Sigmoid colon (tissue), 7 donors: Measurements from ENCODE around the gene ALPP. TPM values are rescaled to one million over a fixed set of nuclear protein-coding genes. Genes with fewer than 3 reads are reported as not detected.

Experiments used
- DNase-seq: peaks from one replicate; pipeline ENCODE4 v3.0.0-alpha.2; 2019
- H3K27ac ChIP-seq, 4 donors: fragments of 200-600 bp; sonication (generic); one replicate each; pipeline ENCODE4 v1.5.1; 2016 to 2019; ENCODE audit warnings: mild to moderate bottlenecking in 1 of 4
- H3K27me3 ChIP-seq, 3 donors: fragments of 200-600 bp; sonication (generic); one replicate each; pipeline ENCODE4 v1.5.1; 2019; ENCODE audit warnings: mild to moderate bottlenecking in 1 of 3
- H3K36me3 ChIP-seq, 4 donors: fragments of 200-600 bp; sonication (generic); one replicate each; pipeline ENCODE4 v1.5.1; 2016 to 2019
- H3K4me1 ChIP-seq, 4 donors: fragments of 200-600 bp; sonication (generic); one replicate each; pipeline ENCODE4 v1.5.1; 2017 to 2019
- H3K4me3 ChIP-seq, 4 donors: fragments of 200-600 bp; sonication (generic); one replicate each; pipeline ENCODE4 v1.5.1; 2017 to 2019; ENCODE audit warnings: mild to moderate bottlenecking in 2 of 4, moderate library complexity in 1 of 4
- H3K9me3 ChIP-seq, 4 donors: fragments of 200-600 bp in 3 of 4; sonication (generic) in 3 of 4; one replicate each; pipeline versions ENCODE4 v1.5.1 to v1.6.1; 2013 to 2019
- EP300 ChIP-seq, 4 donors: sonication (generic); formaldehyde crosslinking; IDR thresholded peaks; one replicate each; pipeline ENCODE4 v1.6.1; 2017; ENCODE audit warnings: antibody characterized with exemption in 4 of 4
- POLR2A ChIP-seq, 2 donors: fragments of 450-650 bp; IDR thresholded peaks; one replicate each; pipeline ENCODE4 v1.6.1; 2016; ENCODE audit warnings: antibody characterized with exemption in 2 of 2, mild to moderate bottlenecking in 2 of 2, moderate library complexity in 2 of 2
- POLR2AphosphoS5 ChIP-seq, 4 donors: sonication (generic); formaldehyde crosslinking; IDR thresholded peaks; one replicate each; pipeline ENCODE4 v1.6.1; 2017; ENCODE audit warnings: antibody characterized with exemption in 4 of 4
- WGBS, 2 donors: extraction: QIAGEN DNeasy Blood & Tissue Kit; methylation state at CpG; one replicate each; pipeline ENCODE4 v1.1.7; 2013; 5-methylcytosine and 5-hydroxymethylcytosine counted together
- intact Hi-C: fragments of 100-400 bp; cut with DNase I; formaldehyde crosslinking; loops from one replicate; pipeline ENCODE4 v1.15.1; 2023
- polyA plus RNA-seq, 3 donors: library from polyadenylated mRNA; stranded (reverse); fragments of 200-250 nt; gene quantifications; one replicate each; pipeline ENCODE4 v1.2.3, GENCODE V29; 2013
- small RNA-seq, 3 donors: library from RNA; depleted of rRNA; stranded (forward); fragments of <200 nt; gene quantifications; one replicate each; pipeline ENCODE3, GENCODE V24; 2016
- total RNA-seq, 4 donors: library from RNA; depleted of rRNA; stranded (reverse); fragments of >200 nt; gene quantifications; one replicate each; pipeline ENCODE4 v1.1.0, GENCODE V29; 2016
- TF ChIP-seq, protein P1 (sequence below), 4 experiments: fragments of 450-650 bp in 3 of 4; fragments of 200-600 bp in 1 of 4; IDR thresholded peaks; one replicate each; pipeline ENCODE4 v1.5.1; 2016 to 2019; ENCODE audit warnings: antibody characterized with exemption in 4 of 4, mild to moderate bottlenecking in 3 of 4, moderate library complexity in 2 of 4
- donor health status: healthy with polysubstance abuse.
- donor health status: Bipolar disorder and iron deficiency.
- donor health status: healthy.

ALPP gene
- total and polyA plus RNA-seq, 7 donors = 0.03 TPM; not detected in 6

DNA sequence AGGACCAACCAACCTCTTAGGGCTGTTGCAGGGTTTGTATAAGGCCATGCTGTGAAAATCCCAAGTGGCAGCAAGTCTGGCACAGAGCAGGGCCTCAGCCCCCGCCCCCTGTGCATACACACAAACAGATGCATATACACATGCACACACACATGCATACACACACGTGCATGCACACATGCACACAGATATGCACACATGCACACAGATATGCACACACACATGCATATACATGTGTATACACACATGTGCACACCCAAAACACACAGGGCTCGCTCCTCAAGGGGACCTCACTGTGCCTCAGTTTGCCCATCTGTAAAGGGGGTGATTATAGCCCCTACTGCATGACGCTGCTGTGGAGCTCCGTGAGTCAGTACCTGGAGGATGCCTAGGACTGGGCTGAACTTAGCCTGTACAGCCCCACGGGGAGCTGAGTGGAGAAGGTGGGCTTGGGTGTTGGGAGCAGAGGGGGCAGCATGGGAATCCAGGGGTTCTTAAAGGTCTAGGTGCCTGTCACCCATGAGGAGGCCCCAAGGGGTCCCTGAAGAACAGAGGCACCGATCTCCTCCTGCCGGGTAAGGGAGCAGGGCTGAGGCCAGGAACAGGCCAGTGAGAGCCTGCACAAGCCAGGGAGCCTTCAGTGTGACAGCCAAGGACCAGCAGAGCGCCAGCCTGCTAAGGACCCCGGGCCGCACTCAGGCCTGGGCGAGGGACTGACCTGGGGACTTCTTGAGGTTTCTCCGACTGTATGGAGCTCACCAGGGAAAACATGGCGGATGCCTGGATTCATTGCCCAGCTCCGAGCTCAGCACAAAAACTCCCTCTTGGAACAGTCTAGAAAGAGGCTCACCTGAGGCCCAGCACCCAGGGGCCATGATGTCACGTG is 53.4 kb downstream of the ALPP start:
- DNase-seq = no peak
- 83 to 88% methylated on average over 16 of the region's 16 CpGs for WGBS, 2 donors
- Histone ChIP-seq H3K4me3 (no peak overlapping the region), H3K27me3 (no peaks in the 10 kb centered on the region), H3K4me1 (no peaks in the 10 kb centered on the region), H3K27ac (no peak overlapping the region), H3K36me3 (no peaks in the 10 kb centered on the region), H3K9me3 (no peaks in the 10 kb centered on the region)
- no peak for TF ChIP-seq EP300 (IDR thresholded peaks at IDR 0.05)
- TF ChIP-seq POLR2A (IDR thresholded peaks at IDR 0.05) = no peak
- TF ChIP-seq, protein P1, sequence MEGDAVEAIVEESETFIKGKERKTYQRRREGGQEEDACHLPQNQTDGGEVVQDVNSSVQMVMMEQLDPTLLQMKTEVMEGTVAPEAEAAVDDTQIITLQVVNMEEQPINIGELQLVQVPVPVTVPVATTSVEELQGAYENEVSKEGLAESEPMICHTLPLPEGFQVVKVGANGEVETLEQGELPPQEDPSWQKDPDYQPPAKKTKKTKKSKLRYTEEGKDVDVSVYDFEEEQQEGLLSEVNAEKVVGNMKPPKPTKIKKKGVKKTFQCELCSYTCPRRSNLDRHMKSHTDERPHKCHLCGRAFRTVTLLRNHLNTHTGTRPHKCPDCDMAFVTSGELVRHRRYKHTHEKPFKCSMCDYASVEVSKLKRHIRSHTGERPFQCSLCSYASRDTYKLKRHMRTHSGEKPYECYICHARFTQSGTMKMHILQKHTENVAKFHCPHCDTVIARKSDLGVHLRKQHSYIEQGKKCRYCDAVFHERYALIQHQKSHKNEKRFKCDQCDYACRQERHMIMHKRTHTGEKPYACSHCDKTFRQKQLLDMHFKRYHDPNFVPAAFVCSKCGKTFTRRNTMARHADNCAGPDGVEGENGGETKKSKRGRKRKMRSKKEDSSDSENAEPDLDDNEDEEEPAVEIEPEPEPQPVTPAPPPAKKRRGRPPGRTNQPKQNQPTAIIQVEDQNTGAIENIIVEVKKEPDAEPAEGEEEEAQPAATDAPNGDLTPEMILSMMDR (IDR thresholded peaks at IDR 0.05) = no peak
- TF ChIP-seq POLR2AphosphoS5 (IDR thresholded peaks at IDR 0.05) = no peak
- intact Hi-C loops = no loop called here

Small RNA genes lying within 50 kb of the gene (small RNA-seq; reads per million reads assigned to genes)
- 0 reads per million in 3 donors for gene AC068134.3
- 0 reads per million in 3 donors for gene AC068134.4

Other genes starting within 250 kb of the ALPP start
- gene ALPG, start 28.1 kb downstream of the ALPP start, total RNA-seq = not detected
- under 1 TPM in 1 of 3 donors, not detected in 2; 0.10 TPM for gene ALPG, start 28.1 kb downstream of the ALPP start, polyA plus RNA-seq
- gene ALPI, start 77.4 kb downstream of the ALPP start, total RNA-seq = not detected
- gene ALPI, start 77.4 kb downstream of the ALPP start, polyA plus RNA-seq = 10 to 100 TPM in 1 of 3 donors, 1 to 10 TPM in 2; 5.3 to 10.2 (median 7.2) TPM
- gene ECEL1, start 109.1 kb downstream of the ALPP start, total RNA-seq = 1 to 10 TPM in 2 of 4 donors, under 1 TPM in 2; 0.16 to 6.1 (median 1.0) TPM
- under 1 TPM in 1 of 3 donors, not detected in 2; 0.61 TPM for gene ECEL1, start 109.1 kb downstream of the ALPP start, polyA plus RNA-seq
- gene PRSS56, start 141.6 kb downstream of the ALPP start, total RNA-seq = not detected
- gene PRSS56, start 141.6 kb downstream of the ALPP start, polyA plus RNA-seq = not detected
- not detected for gene CHRND, start 147.4 kb downstream of the ALPP start, total RNA-seq
- gene CHRND, start 147.4 kb downstream of the ALPP start, polyA plus RNA-seq = not detected
- not detected for gene CHRNG, start 160.9 kb downstream of the ALPP start, total RNA-seq
- gene CHRNG, start 160.9 kb downstream of the ALPP start, polyA plus RNA-seq = not detected
- gene TIGD1, start 171.8 kb downstream of the ALPP start, total RNA-seq = 1 to 10 TPM; 2.1 to 4.2 (median 3.1) TPM
- gene TIGD1, start 171.8 kb downstream of the ALPP start, polyA plus RNA-seq = 1 to 10 TPM in 1 of 3 donors, under 1 TPM in 2; 0.23 to 3.4 (median 0.60) TPM
- gene EIF4E2, start 171.9 kb downstream of the ALPP start, total RNA-seq = 10 to 100 TPM; 42.5 to 55.1 (median 48.4) TPM
- gene EIF4E2, start 171.9 kb downstream of the ALPP start, polyA plus RNA-seq = 100 to 1,000 TPM in 1 of 3 donors, 10 to 100 TPM in 2; 85.5 to 131 (median 98.5) TPM